GM21737 (cell line): Measurements from ENCODE around the gene TBX18.

ENCODE experiments used
- ATAC-seq: cut with Tn5 transposase; IDR thresholded peaks from one replicate; pipeline ENCODE4 v1.9.1; 2021; ENCODE audit warnings: mild to moderate bottlenecking, moderate library complexity; ENCODE audit not compliant: unreplicated experiment

TBX18 gene

GRCh38 chr6:84773133-84773430 is 8.7 kb upstream of the TBX18 start:
- ATAC-seq = no peak

GRCh38 chr6:84772428-84773132 is 8.2 kb upstream of the TBX18 start:
- no peak for ATAC-seq

- no peak for ATAC-seq
These were observed 7.5 kb upstream of the TBX18 start for GRCh38 chr6:84771756-84772356.

- no peak for ATAC-seq
These were observed 6.8 kb upstream of the TBX18 start for GRCh38 chr6:84771125-84771755.

GRCh38 chr6:84770521-84770920 is 6.1 kb upstream of the TBX18 start:
- no peak for ATAC-seq

GRCh38 chr6:84769306-84769705 is 4.9 kb upstream of the TBX18 start:
- ATAC-seq = no peak

GRCh38 chr6:84768442-84769174 is 4.2 kb upstream of the TBX18 start:
- ATAC-seq = no peak

- ATAC-seq = no peak
These were observed 3.3 kb upstream of the TBX18 start for GRCh38 chr6:84767526-84768201.

- ATAC-seq = no peak
These were observed 2.6 kb upstream of the TBX18 start for GRCh38 chr6:84766799-84767525.

GRCh38 chr6:84766118-84766798 is 1.9 kb upstream of the TBX18 start:
- ATAC-seq = no peak

GRCh38 chr6:84763886-84764331 is 489 bp downstream of the TBX18 start:
- ATAC-seq = no peak

GRCh38 chr6:84763003-84763885 is 1.2 kb downstream of the TBX18 start:
- no peak for ATAC-seq

GRCh38 chr6:84762220-84763002 is 2.0 kb downstream of the TBX18 start:
- no peak for ATAC-seq

GRCh38 chr6:84758486-84758885 is 5.9 kb downstream of the TBX18 start:
- ATAC-seq = no peak

GRCh38 chr6:84756877-84757276 is 7.5 kb downstream of the TBX18 start:
- ATAC-seq = no peak

- no peak for ATAC-seq
These were observed 7.9 kb downstream of the TBX18 start for GRCh38 chr6:84756466-84756865.

- ATAC-seq = no peak
These were observed 11.2 kb downstream of the TBX18 start for GRCh38 chr6:84753173-84753572.
